Effector CD8-positive, alpha-beta T cell (primary cell): Measurements from ENCODE around the gene OVOL3.
"Not testable (repeated sequence)": the region's sequence is repeated elsewhere in the genome, so short reads cannot be mapped to it uniquely, and the experiment has no call there.

Experiments
- DNase-seq: peaks from one replicate; lab custom pipeline; 2025; lab: John Stamatoyannopoulos, UW
- total RNA-seq, 4 experiments: gene quantifications; one replicate each; lab custom pipeline; 2026; lab: John Stamatoyannopoulos, UW

OVOL3 gene
- 0 to 0.10 (median 0) reads per million in 4 experiments for total RNA-seq

GRCh38 chr19:36110487-36111199 is at the start of gene OVOL3:
Gene OVOL3, plus strand, starts transcription at chr19:36111143. Its CDS starts 60 bp downstream, at chr19:36111203.
- no peak for DNase-seq

DNA sequence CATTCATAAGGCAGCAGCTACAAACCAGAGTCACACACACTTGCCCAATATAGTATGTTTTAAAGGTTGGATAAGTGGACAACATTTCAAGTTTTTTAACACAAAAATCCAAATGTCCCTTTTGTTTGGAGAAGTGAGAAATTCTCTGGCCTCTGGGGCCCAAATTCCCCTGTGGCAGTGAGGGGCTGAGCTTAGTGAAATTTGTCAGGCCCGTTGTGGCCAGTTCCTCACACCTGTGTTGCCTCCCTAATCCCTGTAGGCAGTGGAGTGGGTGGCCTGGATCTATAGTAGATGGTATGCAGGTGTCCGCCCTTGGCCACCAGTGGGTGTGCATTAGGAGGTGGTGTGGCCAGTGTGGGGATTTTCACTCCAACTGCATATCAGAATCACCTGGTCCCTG is 49.6 kb upstream of the OVOL3 start:
- DNase-seq = no peak

DNA sequence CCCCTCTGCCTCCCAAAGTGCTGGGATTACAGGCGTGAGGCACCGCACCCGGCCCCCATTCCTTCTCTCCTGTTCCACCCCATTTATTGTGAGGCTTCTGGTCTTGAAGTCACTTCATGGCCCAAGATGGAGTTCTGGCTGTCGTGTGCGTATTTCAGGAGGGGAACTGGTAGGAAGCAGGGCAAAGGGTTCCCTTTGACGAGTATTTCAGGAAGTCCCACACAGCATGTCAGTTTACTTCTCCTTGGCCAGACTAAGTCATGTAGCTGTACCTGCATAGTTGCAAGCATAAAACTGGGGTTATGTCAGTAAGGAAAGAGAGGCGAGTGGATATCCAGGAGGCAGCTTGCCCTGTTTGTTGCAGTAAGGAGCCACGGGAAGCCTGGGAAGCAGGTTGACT is 46.1 kb upstream of the OVOL3 start:
- no peak for DNase-seq

- no peak for DNase-seq
Measured at GRCh38 chr19:36067681-36068080, 43.3 kb upstream of the OVOL3 start.

- DNase-seq = not testable (repeated sequence)
Measured at GRCh38 chr19:36068810-36069499, 42.0 kb upstream of the OVOL3 start.

- DNase-seq = no peak
Measured at GRCh38 chr19:36072081-36072480, 38.9 kb upstream of the OVOL3 start.

GRCh38 chr19:36073121-36073876 is 37.6 kb upstream of the OVOL3 start:
- DNase-seq = no peak

- DNase-seq = no peak
Measured at GRCh38 chr19:36079389-36079945, 31.5 kb upstream of the OVOL3 start.

DNA sequence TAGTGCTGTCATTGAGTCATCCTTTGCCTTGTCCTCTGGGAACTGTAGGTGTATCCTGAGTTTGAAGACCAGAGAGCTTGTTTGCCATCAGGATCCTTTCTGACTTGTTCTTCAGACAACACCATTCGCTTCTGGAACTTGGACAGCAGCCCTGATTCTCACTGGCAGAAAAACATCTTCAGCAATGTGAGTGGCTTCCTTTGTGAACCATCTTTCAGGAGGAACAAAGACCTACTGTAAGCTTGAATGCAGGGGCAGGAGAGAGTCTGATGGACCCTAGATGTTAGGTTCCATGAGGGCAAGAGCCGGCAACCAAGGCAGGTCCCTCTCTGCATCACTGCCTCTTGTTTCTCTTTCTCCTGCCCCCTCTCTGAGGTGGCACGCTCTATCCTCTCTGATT is 29.6 kb upstream of the OVOL3 start:
- DNase-seq = no peak

DNA sequence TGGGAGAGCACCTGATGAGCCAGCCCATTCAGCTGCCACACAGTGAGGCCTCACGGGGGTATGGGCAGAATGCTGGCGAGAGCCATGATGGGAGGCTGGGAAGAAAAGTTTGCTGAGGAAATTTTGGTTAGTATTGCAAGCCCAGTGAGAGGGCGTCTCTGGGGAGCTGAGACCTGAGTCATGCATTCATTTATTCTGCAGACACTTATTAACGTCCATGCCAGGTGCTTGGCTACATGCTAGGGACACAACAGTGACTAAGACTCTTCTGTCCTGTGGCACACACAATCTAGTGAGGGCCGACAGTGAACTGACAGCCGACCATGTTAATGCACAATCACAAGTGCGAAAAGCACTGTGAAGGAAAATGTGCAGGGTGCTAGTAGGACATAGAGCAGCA is 29.0 kb upstream of the OVOL3 start:
- no peak for DNase-seq

DNA sequence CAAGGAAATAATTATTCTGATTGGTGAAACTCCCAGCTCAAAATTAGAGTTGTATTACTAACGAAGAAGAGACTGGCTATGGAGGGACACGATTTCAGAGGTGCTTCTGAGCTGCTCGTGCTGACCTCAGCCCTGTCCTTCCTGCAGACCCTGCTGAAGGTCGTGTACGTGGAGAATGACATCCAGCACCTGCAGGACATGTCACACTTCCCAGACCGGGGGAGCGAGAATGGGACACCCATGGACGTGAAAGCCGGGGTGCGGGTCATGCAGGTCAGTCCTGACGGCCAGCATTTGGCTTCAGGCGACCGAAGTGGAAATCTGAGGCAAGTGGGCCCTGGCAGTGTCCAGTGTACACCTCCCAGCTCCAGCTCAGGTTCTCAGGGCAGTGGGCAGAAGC is 28.0 kb upstream of the OVOL3 start:
- DNase-seq = no peak

DNA sequence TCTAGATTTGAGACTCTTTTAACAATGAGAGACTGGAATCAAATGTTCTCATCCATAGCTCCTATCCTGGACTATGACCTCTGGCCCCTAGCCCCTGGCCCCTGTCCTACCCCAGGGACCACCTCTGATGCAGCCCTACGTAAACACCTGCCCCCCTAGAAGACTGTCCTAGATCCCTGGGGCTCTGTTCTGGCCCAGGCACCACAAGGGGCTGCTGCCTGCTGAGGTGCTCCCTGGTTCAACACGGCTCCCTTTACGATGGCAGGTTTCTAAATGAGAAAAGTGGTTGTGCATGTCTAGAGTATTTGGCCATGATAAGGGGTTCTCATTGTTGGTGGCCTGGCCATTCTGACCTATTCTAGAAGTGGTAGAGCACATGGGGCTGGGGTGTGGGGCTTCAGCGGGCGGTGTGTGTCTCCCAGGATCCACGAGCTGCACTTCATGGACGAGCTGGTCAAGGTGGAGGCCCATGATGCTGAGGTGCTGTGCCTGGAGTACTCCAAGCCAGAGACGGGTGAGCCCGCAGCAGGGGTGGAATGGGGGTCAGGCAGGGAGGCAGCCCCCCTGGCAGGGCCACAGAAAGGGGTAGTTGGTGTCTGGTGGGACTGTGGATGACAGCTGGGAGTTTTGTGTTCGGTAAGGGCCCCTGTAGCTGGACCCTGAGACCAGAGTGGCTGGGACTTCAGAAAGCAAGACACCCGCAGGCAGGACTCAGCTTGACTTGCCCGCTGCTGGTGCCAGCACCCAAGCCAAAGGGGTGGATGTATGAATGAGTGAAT is 26.5 kb upstream of the OVOL3 start:
- no peak for DNase-seq

DNA sequence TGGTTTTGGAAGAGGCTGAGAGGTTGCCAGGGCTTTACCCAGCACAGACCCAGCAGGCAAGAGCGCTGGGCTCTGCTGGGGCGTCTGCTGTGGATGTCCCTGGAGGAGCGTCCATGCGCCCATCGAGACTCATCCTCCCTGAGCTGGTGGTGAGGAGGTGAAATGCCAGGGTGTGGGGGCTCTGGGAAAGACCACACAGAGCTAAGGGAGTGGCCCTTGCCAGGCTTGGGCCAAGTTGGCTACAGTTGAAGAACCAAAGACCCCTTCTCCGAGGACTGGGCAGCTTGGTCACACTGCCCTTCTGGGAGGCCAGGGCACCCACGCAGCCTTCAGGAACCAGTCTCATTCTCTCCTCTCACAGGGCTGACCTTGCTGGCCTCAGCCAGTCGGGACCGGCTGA is 24.6 kb upstream of the OVOL3 start:
- DNase-seq = no peak

GRCh38 chr19:36089847-36090246 is 21.1 kb upstream of the OVOL3 start:
- DNase-seq = no peak

DNA sequence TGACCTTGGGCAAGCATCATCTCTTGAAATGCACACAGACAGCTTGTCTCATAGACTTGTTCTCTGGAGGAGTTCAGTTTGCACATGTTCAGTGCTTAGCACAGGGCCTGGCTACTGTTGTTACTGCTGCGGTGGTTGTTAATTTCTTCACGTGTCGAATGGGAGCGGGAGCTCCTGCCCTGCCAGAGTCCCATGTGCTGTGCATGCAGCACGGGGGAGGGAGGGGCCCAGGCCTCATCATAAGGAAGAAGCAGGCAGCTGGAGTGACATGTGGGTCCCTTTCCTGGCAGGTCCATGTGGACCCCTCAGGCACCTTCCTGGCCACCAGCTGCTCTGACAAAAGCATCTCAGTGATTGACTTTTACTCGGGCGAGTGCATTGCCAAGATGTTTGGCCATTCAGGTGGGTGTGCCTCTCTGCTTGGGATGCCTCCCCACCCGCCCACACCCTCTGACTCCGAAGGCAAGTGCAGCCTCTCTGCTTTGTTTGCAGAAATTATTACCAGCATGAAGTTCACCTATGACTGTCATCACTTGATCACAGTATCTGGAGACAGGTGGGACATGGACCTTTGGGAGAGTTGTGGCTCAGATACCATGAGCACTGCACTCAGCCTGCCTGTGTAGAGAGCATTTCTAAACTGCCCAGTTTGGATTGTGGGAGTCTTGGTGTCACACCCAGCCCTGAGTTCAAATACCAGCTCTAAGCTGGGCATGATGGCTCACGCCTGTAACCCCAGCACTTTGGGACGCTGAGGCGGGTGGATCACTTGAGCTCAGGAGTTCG is 19.8 kb upstream of the OVOL3 start:
- DNase-seq = no peak

DNA sequence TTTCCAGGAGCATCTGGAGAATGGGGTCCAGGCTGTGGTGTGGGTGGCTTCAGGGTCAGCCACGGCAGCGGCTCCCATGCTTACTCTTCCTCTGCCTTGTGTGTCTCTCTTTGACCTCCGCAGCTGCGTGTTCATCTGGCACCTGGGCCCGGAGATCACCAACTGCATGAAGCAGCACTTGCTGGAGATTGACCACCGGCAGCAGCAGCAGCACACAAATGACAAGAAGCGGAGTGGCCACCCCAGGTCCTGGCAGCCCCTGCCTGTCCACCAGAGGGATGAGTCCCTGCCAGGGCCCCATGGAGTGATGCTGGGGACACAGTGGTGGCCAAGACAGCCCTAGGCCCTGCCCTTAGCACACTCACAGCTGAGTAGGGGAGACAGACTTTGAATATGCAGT is 18.4 kb upstream of the OVOL3 start:
- no peak for DNase-seq

DNA sequence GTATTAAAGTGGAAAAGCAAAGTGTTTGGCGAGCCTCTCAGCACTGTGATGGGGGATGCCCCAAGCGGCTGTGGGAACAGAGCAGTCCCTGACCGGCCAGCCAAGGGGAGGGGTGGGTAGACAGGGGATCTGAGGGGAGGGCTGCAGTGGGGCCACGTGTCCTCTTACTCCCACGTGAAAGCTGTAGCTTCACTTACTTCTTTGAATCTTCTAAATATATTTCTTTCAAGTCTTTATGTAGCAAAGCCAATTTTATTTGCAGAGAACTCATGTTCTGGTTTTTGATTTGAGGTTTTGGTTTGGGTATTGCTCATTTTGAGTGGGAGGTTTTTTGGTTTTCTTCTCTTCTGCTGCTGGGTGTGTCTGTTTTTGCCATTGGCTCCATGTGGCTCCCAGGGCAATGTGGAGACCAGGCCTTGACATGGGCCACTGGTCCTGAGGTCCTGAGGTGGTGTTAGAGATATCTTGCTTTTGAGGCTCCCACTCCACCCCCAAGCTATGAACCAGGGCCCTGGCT is 17.7 kb upstream of the OVOL3 start:
- no peak for DNase-seq

DNA sequence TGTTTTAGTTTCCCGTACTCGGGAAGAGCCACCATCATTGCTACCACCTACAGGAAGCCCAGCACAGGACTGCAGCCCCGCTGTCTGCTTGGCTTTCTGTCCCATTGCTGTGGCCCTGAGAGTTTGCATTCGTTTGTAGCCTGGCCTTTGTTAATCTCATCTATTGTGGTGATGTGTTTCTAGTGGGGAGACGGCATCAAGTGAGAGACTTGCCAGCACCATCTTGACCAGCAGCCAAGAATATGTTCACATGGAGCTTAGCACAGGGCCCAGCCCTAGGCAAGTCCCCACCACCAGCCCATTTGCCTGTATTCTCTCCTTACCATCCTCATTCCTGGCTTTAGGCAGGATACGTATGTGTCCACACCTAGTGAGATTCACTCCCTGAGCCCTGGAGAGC is 17.3 kb upstream of the OVOL3 start:
- no peak for DNase-seq

- DNase-seq = no peak
Measured at GRCh38 chr19:36097036-36097435, 13.9 kb upstream of the OVOL3 start.

DNA sequence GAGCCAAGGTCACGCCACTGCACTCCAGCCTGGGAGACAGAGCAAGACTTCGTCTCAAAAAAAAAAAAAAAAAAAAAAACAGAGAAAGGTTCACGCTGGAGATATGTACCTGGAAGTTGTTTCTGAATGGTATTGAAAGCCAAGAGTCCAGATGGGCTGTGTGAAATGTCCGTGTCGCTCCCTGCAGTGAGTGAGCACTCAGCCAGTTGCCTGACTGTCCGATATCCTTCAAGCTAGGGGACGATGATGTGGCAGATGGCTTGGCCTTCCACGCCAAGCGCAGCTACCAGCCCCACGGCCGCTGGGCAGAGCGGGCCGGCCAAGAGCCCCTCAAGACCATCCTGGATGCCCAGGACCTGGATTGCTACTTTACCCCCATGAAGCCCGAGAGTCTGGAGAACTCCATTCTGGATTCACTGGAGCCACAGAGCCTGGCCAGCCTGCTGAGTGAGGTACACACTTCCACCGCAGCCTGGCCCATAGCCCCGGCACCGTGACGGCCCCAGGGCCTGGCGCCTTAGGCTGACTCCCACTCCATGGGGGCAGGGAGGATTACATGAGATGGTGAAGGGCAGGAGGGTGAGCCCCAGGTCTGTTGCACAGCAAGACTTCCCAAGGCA is 11.7 kb upstream of the OVOL3 start:
- no peak for DNase-seq
